GM13976 (cell line): ENCODE data around the gene ENTPD8.

ENCODE experiments used
- DNase-seq: peaks from one replicate; pipeline ENCODE4 v3.0.0; 2012; ENCODE audit warnings: low spot score
- CTCF ChIP-seq: IDR thresholded peaks from 2 replicates; pipeline ENCODE4 v1.5.1; 2012; ENCODE audit warnings: borderline replicate concordance, mild to moderate bottlenecking; ENCODE audit not compliant: insufficient read depth; ENCODE audit errors: extremely low read depth, missing control alignments, control extremely low read depth
- in situ Hi-C: fragments of 300-500 bp; cut with MboI; formaldehyde crosslinking; loops from one replicate; pipeline ENCODE4 v1.12.0; 2022; ENCODE audit warnings: low sequenced_read_pairs, mixed read lengths, inconsistent platforms; ENCODE audit not compliant: unreplicated experiment

ENTPD8 gene

DNA sequence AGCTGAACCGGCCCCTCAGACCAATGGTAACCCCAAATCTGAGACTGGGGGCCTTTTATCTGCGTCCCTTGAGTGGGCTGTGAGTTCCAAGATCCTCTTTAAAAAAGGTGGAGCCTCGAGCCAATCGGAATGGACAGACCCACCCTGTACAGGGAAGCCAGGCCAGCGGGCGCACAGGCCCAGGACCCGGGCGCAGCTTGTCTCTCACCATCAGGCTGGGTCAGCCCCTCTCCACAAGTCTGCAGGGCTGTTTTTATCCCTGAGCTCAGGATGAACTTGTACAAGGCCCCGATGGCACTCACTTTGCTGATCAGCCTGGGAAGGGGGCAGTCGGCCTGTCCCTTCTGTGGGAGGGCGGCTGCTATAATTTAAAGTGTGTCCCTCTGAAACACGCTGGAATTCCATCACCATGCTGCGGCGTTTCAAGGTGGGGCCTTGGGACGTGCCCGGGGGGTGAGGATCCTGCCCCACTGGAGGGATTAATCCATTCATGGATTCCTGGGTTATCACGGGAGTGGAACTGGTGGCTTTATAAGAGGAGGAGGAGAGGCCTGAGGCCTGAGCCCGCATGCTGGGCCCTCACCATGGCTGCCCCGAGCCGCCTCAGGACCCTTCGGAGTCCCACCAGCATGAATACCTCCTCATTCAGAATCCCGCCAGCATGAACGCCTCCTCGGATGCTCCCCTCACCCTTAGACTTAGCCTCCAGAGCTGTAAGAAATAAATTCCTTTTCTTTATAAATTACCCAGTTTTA lies 32.3 kb downstream of the ENTPD8 start:
- DNase-seq = no peak
- in situ Hi-C loops = loop anchor here (5.0 kb wide), 1 partner anchor 117 kb away; no protein-coding TSS in a partner anchor
- no peak for TF ChIP-seq CTCF

GRCh38 chr9:137407590-137408300 lies 33.4 kb downstream of the ENTPD8 start:
- in situ Hi-C loops = loop anchor here (5.0 kb wide), 1 partner anchor 115 kb away; no protein-coding TSS in a partner anchor
- no peak for DNase-seq
- TF ChIP-seq CTCF = no peak

- TF ChIP-seq CTCF = peak; percentile 87
- in situ Hi-C loops = loop anchor here (5.0 kb wide), 1 partner anchor 115 kb away; no protein-coding TSS in a partner anchor
- peak; percentile 92 for DNase-seq
These were observed 34.1 kb downstream of the ENTPD8 start for GRCh38 chr9:137406876-137407589.

- in situ Hi-C loops = loop anchor here (5.0 kb wide), 1 partner anchor 114 kb away; no protein-coding TSS in a partner anchor
- no peak for DNase-seq
- no peak for TF ChIP-seq CTCF
These were observed 34.9 kb downstream of the ENTPD8 start for GRCh38 chr9:137406085-137406760.

DNA sequence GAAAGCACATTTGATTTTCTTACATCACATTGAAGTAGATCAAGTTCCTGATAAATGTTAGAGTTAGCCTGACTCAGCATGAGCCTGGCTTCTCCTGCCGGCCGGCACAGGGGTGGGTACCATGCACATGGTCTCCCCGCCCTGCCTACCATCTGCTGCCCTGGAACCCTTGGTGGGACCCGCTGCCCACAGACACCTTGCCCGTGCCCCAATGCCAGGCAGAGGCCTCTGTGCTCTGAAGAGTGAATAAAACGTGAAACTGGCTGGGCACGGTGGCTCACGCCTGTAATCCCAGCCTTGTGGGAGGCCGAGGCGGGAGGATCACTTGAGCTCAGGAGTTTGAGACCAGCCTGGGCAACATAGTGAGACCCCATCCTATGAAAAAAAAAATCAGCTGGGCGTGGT lies 35.5 kb downstream of the ENTPD8 start:
- DNase-seq = no peak
- TF ChIP-seq CTCF = no peak
- in situ Hi-C loops = loop anchor here (5.0 kb wide), 1 partner anchor 113 kb away; no protein-coding TSS in a partner anchor

GRCh38 chr9:137404961-137405567 lies 36.1 kb downstream of the ENTPD8 start:
- in situ Hi-C loops = loop anchor here (5.0 kb wide), 1 partner anchor 113 kb away; no protein-coding TSS in a partner anchor
- no peak for DNase-seq

More at GRCh38 chr9:137404961-137405567, 36.1 kb downstream of the ENTPD8 start:
- no peak for TF ChIP-seq CTCF
